NCI-H748 (cell line): Measurements from ENCODE around the gene ATXN1.

Experiments
- DNase-seq: peaks from one replicate; lab custom pipeline; 2025; ENCODE audit not compliant: unreplicated experiment; lab: John Stamatoyannopoulos, UW

ATXN1 gene

DNA sequence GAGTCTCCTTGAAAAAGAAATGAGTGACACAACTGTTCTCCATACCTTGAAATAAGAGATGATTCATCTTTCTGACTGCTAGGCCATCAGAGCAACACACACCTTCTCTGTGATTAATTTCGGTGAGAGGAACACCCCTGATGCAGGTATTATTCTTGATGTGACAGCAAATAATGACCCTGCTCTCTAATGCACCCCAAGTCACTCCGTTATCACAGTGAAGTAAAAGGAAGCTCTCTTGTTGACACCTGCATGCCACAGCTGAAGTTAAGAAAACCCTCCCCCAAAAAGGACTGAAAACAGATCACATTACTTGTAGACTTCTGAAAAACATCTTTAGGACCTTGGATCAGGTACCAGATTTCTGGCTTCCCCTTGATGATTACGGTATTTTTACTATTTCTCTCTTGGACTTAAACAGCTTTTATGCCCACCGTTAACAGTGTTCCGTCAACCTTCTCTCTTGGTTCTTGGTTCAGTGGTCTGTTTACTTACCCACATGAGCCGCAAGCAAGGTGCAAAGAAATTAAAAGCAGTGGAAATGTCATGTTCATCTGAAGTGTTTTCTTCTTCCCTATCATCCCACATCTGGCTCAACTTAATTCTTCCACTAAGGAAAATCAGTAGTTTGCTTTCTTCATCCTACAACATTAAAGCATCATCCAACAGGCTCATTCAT lies 273.1 kb downstream of the ATXN1 start:
- DNase-seq, result no peak

DNA sequence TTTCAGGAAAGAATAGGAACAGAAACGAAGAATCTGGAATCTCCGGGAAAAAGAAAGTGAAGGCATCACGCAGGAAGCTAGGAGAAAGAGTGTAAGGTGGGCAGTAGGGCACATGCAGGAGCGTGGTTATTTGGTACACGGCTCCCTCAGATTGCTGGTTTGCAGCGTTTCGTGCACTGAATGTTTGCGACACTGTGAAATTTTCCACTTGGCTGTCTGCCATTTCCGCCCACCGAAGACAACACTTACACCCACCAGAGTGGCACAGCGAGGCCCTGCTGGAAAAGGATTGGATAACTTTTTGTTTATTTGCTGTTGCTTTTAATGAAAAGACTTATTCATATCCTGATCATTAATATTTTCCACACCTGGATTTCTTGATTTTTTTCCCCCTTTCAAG lies 274.6 kb downstream of the ATXN1 start:
- DNase-seq, result no peak

DNA sequence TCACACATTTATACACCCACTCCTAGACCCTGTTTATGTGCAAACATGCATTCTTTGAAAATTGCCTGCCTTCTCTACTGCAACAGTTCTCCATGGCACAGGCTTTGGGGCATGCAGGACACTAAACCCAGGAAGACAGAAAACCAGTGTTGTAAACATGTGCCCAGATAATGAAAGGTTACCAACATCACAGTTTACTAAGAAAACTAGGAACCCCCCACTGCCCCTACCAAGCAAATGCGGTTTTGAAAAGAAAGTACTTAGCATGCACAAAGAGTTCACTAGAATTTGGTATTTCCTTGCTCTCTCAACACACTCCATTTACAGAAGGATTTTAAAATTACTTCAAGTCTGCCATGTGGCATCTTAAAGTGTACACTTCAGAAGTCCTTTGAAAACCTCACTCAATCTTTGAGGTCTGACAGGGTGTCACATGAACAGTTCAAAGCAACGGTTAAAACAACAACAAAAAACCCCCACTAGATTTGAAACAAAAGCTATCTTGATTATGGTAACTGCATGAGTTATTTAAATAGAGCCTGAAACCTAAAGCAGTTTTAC lies 277.9 kb downstream of the ATXN1 start:
- no peak for DNase-seq

DNA sequence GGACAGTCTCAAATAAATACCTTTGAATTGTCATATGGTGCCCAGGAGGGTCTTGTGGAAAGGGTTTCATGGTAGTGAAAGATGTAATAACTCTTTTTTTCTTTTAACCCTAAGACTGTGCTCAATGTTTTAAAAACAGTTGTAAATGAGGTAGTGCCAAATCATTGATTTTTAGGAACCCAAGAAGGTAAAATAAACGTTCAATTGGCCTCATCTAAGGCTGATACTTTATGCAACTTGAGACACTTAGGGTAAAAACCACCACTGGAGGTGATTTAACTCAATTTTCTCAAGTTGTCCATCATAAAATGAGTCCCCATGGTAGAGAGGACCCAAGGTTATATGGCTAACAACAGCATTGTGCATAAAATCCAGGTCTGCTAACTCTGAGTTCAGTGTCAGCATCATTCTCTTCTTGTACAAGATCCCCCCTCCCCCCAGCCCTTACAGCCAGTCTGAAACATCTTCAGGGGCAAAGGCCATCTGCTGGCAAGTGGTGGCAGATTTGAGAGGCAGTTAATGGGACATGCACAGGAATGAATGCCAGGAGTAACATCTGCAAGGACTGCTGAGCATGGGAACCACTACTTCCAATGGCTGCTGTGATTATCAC lies 278.5 kb downstream of the ATXN1 start:
- no peak for DNase-seq

DNA sequence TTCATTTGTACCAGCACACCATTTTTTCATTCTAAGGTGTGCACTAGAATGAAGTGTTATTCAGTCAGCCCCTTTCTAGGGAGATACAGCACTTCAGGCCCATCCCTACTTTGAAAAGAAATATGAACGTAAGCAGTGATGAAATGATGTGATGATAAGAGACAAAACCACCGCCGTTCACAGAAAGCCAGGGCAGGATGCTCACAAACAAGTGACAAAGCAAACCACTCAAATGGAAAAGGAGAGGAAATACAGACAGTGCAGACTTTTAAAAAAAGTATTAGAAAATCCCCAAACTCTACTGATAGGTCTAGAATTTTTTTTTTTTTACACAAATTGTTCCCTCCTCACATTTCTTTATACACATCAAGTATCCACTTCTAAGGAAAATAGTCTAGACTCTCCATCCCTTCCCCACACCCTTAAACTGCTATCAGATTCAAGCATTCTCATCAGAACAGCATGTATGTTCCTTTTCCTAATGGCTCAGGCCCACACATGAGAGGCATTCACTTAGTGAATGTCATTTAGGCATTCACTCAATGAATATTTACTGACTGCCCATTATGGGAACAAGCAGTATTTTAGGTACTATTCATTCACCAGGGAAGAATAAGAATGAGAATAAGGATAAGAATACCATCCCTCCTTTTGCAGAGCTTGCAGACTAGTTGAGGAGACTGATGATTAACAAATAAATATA lies 279.4 kb downstream of the ATXN1 start:
- DNase-seq, result no peak

DNA sequence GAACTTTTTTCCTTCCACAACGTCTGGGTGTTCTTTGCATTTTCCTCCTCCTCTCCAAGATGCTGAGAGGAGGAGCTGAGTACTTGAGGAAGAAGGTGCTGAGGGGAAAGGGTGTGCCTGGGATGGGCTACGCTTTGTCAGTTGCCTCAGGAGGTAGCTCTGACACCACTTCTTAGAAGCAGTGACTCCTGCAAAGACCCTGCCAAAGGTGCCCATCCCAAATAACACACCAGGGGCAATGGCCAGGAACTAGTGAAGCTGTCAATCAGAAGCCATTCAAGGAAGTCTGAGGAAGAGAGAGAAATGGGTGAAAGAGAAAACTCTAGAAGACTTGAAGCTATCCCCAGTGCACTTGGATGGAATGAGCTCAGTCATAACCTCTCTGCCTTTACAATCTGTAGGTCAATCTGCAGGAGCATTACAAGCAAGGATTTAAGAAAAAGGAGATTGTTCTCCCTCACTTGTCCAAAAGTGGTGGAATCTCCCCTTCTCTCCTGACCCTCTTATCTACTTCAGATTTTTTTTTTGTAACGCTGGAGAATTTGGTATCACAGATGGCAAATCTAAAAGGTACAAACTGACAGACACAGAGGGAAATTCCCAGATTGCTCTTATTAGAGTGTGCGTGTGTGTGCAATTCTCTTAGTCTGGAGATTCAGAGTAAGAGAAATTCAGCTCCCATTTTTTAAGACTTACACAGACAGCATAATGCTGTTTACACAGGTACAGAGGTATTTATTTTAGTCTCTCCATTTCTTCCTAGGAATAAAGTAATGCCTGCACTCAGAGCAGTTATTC lies 280.3 kb downstream of the ATXN1 start:
- no peak for DNase-seq

DNA sequence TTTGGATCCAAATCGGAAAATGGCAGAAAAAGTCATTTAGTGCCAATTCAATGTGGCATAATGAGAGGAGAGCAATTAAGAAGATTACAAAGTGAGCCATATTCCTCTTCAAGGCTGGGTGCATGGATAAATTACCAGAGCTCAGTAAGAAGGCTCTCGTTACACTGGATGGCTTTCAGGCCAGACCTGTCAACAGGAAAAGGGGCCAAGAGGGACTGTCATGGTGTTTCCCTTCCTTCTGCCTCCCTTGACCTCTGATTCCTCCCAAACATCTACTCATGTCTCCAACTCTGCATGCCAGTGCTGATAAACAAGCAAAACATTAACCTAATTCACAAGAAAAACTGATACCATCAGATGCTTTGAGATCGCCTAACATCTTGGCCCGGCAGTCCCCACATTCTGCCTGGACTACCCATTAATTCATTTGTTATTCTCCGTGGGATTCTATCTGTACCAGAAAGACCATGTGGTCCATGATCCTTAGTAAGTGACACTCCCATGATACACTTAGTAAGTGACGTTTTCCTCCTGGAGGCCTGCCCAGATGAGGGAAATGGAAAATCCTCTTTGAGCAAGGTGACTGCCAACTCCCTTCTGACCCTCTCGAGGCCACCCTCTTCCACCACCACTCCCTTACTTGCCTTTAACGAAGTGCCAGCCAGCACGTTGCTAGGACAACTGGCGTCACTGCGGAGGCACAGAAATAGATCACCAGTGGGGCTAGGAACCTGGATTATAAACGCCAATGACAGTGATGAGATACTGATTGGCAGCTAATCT lies 283.7 kb downstream of the ATXN1 start:
- peak; percentile 29 for DNase-seq

DNA sequence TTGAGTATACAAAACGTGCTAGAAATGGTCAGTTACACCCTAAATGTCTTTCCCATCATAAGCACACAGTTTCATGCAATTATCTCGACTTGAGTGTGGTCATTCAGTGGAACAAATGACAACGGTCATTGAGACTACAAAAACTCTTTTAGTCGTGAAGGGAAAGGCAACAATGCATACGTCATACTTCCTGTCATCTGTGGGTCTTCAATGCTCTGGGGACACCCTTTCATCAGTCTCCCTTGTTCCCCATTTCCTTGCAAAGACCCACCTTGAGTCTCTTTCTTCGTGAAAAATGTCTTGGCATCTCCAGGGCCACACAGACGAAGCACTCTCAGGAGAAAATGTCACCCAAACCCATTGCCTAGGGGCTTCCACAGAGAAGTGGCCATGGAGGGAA lies 284.4 kb downstream of the ATXN1 start:
- DNase-seq, result peak; percentile 35

DNA sequence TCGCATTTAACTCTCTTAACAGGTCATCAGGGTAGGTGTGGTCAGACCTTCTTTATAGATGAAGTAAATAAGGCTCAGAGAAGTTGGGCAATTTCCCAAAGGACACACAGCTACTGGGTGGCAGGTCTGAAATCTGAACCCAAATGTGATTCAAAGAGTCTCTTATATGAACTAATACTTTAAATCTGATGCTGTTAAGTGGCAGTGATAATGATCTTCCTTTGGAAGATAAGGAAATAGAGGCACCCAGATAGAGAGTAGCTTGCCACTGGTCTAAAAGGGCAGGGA lies 285.8 kb downstream of the ATXN1 start:
- DNase-seq, result no peak

DNA sequence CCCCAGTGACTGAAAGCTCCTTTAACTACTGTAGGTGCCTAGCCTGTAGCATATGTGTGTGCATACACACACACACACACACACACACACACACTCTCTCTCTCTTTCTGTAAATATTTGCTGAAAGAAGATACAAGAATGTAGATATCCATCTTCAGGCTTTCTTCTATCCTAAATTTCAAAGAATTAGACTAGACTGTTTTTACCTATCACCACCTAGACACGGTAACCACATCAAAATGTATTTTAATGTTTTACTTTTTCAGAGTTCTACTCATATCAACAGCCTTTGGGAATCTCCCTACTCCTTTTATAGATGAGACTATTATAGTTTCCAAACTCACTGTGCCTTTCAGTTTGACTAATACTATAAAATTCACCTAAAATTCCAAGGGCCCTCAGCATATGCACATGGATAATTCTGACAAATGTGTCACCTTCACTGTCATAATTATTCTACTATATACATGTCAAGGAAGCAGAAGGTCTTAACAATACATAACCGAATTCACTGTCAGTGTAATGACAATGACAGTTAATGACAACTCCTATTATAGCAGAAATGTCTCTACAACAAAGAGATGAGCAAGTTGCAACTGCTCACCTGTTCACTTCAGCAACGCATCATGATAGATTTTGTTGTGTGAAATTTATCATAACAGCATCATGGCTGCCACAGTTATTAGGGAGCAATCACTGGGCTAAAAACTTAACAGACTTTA lies 286.3 kb downstream of the ATXN1 start:
- no peak for DNase-seq

DNA sequence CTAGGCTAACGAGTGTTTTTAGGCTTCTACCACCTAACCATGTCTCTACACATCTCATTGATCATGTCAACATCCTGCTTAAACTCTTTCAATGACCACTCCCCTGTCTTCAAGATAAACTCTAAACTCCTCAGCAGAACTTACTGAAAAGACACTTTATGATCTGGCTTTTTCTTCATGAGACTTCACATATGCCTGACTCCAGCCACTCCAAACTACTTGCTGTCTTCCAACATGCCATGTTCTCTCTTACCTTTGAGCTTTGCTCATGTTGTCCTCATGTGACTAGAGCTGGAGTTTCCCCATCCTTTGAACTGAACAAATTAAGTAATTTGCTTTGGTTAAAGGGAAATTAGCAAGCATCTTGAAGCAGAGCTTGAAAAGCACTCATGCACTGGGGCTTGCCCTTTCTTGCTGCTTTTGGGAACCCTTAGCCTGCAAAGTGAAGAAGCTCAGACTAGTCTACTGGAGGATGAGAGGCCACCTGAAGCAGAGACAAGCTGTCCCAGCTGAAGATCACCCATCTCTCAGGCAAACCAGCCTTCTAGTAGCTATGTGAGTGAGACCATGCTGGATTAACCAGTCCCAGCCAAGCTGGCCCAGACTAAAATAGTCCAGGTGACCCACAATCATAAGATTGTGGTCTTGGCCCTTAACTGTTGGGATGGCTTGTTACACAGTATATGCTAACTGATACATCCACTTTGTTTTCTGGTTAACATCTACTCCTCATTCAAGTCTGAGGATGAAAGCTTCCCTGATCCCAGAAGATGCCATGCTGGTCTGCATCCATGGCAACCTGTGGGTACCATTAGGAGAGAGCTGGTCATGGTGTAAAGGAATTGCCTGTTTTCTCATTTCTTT lies 287.1 kb downstream of the ATXN1 start:
- DNase-seq, result no peak

DNA sequence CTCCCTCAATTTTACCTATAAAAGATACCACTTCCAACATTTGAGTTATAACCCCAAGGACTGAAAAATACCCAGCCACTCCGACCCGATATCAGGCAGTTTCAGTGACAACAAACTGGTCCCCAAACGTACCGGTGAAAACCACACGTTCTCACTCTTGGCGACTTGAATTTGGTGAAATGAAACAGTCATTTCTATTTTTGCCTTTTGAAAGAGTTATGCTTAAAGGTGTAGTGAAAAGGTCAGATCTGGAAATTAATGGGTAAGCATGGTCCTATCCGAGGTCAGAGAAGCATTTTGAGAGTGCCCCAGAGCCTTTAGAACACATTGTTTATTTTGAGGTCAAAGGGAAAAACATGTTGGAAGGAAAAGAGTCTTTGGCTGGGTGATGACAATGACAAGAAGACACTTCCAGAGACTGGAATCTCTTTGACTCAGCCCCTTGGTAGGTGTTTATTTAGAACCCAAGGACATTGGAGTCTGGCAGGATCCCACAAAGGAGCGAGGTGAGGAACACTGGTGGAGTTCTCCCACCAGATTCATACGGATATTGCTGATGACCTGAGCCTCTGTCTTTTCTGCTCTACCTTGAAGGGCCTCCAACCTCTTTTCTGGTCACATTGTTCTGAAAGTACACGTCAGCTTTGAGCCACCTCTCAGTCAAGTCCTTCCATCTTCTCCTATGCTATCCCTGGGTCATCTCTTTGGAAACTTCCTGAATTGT lies 287.9 kb downstream of the ATXN1 start:
- DNase-seq, result no peak

DNA sequence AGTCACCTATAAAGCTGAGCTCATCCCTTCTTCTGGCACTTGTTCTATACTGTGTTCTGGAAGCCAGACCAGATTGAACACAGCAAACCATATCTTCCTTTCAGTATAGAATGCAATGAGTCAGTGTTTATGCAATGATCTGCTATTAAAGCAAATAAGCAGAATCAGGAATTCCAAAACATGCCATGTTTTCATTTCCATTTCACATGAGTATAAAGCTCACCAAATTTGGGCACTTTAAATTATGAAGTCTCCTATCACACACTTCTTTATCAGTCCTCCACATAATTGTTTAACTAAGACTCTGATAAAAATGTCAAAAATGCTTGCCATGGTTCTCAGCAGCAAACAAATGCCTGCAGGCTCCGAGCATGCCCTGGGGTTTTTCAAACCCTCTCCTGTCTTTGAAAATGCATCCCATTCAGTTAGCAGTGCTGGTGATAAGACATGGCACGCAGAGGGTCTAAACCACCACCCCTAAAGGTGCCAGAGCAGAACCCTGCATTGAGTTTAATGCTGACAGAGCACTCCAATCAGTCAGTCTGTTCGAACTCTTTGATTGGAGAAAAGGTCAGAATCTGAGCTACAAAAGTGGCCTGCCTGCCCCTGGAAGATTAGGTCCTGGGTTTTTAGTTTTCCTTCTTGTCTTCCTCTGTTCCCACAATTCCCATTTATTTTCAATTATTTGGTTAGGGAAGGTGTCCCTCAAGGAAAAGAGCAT lies 288.8 kb downstream of the ATXN1 start:
- no peak for DNase-seq

DNA sequence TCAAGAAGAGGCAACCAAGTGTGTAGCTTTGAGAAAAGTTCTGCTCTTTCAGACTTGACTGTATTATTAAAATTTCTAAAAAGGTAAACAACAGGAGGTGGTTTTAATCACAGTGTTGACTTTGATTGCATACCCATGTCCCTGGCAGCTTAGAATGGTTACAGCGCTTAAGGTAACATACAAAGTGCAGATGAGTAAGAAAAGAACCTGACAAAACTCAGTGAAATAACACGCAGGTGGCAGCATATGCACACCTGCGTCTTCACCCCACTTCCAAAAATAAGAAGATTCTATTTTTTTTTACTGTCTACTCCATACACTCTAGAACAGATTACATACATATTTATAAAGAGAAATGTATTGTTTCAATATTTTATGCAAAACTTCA lies 289.4 kb downstream of the ATXN1 start:
- DNase-seq, result no peak

DNA sequence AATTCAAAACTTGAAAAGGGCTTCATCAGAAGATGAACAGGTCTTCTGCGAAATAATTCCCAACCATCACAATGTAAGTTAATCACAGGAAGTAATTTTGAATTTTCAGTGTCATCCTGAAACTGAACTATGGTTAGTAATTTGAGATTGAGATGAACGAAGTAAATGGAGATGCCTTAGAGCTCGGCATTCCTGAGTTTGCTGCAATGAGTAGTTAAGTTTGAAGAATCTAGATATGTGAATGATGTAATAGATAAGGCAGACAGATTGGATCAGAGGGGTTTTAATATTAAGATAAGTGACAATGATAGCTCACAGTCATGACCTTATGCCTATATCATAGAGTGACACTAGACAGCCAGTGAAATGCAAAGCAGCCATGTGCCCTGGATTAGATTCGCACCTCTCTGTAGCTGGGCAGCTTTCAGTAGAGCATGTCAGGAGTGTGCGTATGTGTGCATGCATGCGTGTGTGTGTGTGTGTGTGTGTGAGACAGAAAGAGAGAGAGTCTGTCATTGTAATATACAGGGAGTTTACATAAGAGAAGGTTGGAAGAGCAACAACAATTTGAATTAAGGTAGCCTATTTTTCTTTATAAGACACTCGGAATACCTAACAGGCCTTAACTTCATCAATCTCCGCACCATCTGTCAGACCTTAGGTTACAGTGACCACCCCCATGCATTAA lies 289.9 kb downstream of the ATXN1 start:
- DNase-seq, result no peak

DNA sequence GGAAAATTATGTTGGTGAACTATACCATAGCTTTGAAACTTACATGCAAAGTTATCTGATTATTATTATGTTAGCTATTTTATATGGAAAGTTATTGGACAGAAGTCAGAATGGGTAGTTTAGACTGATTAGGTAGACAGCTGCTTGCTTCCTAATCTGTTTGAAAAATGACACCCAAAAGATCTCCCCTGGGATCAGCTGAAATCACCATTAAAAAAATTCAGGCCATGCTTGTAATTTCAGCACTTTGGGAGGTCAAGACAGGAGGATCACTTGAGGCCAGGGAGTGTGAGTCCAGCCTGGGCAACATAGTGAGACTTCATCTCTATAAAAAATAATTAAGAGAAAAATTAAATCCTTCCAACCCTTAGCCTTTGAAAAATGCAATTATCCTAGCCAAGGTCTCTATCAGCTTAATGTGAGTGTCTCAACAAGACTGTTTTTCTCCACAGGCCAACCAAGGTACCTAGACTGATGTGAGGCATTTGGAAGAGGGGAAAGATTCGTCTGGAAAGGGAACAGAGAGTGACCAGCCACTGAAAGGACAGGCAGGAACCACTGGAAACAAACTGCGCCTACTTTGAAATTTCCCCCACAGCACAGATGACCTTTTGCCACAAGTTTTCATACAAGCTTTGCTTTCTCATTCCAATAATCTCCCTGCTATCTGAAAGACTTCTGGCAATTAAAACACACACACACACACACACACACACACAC lies 290.6 kb downstream of the ATXN1 start:
- DNase-seq, result no peak
